SU-DHL-6 (cell line): Measurements from ENCODE around the gene CDH13.

Source experiments
- CTCF ChIP-seq: fragments of 200-600 bp; sonication (generic); IDR thresholded peaks from one replicate; pipeline ENCODE4 v1.5.1; 2017; ENCODE audit warnings: antibody characterized with exemption, mild to moderate bottlenecking, low read length, moderate library complexity; ENCODE audit not compliant: insufficient read depth, poor library complexity, severe bottlenecking
- EZH2phosphoT487 ChIP-seq: fragments of 200-600 bp; sonication (generic), shearing (Covaris generic); conservative IDR thresholded peaks from 2 replicates; pipeline ENCODE4 v1.6.1; 2018; ENCODE audit warnings: mild to moderate bottlenecking, antibody characterized with exemption, low read length, moderate library complexity, mixed read lengths

GRCh38 chr16:83145297-83145696 lies 518.5 kb downstream of the CDH13 start:
- TF ChIP-seq EZH2phosphoT487 (no peak), CTCF (no peak)
